HepG2 (cell line): ENCODE measurements around the gene ART4. TPM values are rescaled to one million over a fixed set of nuclear protein-coding genes. Genes with fewer than 3 reads are reported as not detected.

Source experiments
- ADNP ChIP-seq: sonication (generic); formaldehyde crosslinking; IDR thresholded peaks from 2 replicates; pipeline ENCODE4 v1.4.0; 2020; ENCODE audit warnings: missing genetic modification reagents
- AHR ChIP-seq: IDR thresholded peaks from 2 replicates; pipeline ENCODE4 v1.6.1; 2018; ENCODE audit warnings: missing genetic modification reagents, missing compliant biosample characterization
- ATF7-NPFF ChIP-seq: sonication (generic); formaldehyde crosslinking; IDR thresholded peaks from 2 replicates; pipeline ENCODE4 v1.8.1; 2023; ENCODE audit warnings: mild to moderate bottlenecking, low read depth, missing genetic modification reagents, moderate library complexity
- ATM ChIP-seq: fragments of 450-650 bp; IDR thresholded peaks from 2 replicates; pipeline ENCODE4 v1.7.1; 2017; ENCODE audit warnings: mild to moderate bottlenecking, borderline replicate concordance
- CBX1 ChIP-seq: IDR thresholded peaks from one replicate; pipeline ENCODE4 v1.6.1; 2016; ENCODE audit warnings: antibody characterized with exemption, low read depth
- CENPX ChIP-seq: sonication (generic); formaldehyde crosslinking; IDR thresholded peaks from 2 replicates; pipeline ENCODE4 v1.9.0; 2021; ENCODE audit warnings: mild to moderate bottlenecking, missing genetic modification reagents, moderate library complexity
- CTCF ChIP-seq: sonication (generic); formaldehyde crosslinking; IDR thresholded peaks from 2 replicates; pipeline ENCODE4 v1.5.0; 2020; ENCODE audit warnings: mild to moderate bottlenecking, missing genetic modification reagents, moderate library complexity
- DMAP1 ChIP-seq: IDR thresholded peaks from 2 replicates; pipeline ENCODE4 v1.6.1; 2016
- FOXA1 ChIP-seq, 2 experiments: fragments of 450-650 bp in 1 of 2; sonication (generic) in 1 of 2; formaldehyde crosslinking in 1 of 2; IDR thresholded peaks; 2 replicates each; pipeline versions ENCODE4 v1.4.0 to v1.6.1; 2016 to 2020; ENCODE audit warnings: missing genetic modification reagents in 1 of 2
- HOXD1 ChIP-seq: sonication (generic); formaldehyde crosslinking; IDR thresholded peaks from 2 replicates; pipeline ENCODE4 v1.5.0; 2020; ENCODE audit warnings: missing genetic modification reagents
- KAT7 ChIP-seq: IDR thresholded peaks from 2 replicates; pipeline ENCODE4 v1.6.1; 2018; ENCODE audit warnings: borderline replicate concordance, missing compliant biosample characterization
- KDM6A ChIP-seq: IDR thresholded peaks from 2 replicates; pipeline ENCODE4 v1.6.1; 2016; ENCODE audit warnings: low read depth
- MEIS2 ChIP-seq: sonication (generic); formaldehyde crosslinking; IDR thresholded peaks from 2 replicates; pipeline ENCODE4 v1.9.0; 2021; ENCODE audit warnings: mild to moderate bottlenecking, missing genetic modification reagents
- PPARG ChIP-seq: conservative IDR thresholded peaks from 2 replicates; pipeline ENCODE4 v1.6.1; 2016; ENCODE audit warnings: missing biosample characterization, missing genetic modification reagents
- RAD51 ChIP-seq: fragments of 450-650 bp; IDR thresholded peaks from 2 replicates; pipeline ENCODE4 v1.6.1; 2016; ENCODE audit warnings: borderline replicate concordance
- RBAK ChIP-seq: sonication (generic); formaldehyde crosslinking; IDR thresholded peaks from 2 replicates; pipeline ENCODE4 v1.5.1; 2020; ENCODE audit warnings: mild to moderate bottlenecking, missing genetic modification reagents
- RBM22 ChIP-seq: fragments of 200-400 bp; formaldehyde crosslinking; optimal IDR thresholded peaks from 2 replicates; pipeline ENCODE3; 2017; ENCODE audit warnings: mild to moderate bottlenecking, low read length, moderate library complexity
- SIX4 ChIP-seq: sonication (generic); formaldehyde crosslinking; IDR thresholded peaks from 2 replicates; pipeline ENCODE4 v1.4.0; 2020; ENCODE audit warnings: missing genetic modification reagents
- SMAD9 ChIP-seq: sonication (generic); formaldehyde crosslinking; IDR thresholded peaks from 2 replicates; pipeline ENCODE4 v1.5.1; 2020; ENCODE audit warnings: mild to moderate bottlenecking, missing genetic modification reagents
- SRSF1 ChIP-seq: fragments of 200-400 bp; formaldehyde crosslinking; optimal IDR thresholded peaks from 2 replicates; pipeline ENCODE3; 2017; ENCODE audit warnings: mild to moderate bottlenecking, low read depth, low read length, moderate library complexity
- XRCC5 ChIP-seq: fragments of 200-400 bp; formaldehyde crosslinking; optimal IDR thresholded peaks from 2 replicates; pipeline ENCODE3; 2017; ENCODE audit warnings: mild to moderate bottlenecking, low read length
- ZBTB38 ChIP-seq: sonication (generic); formaldehyde crosslinking; IDR thresholded peaks from 2 replicates; pipeline ENCODE4 v1.5.1; 2020; ENCODE audit warnings: mild to moderate bottlenecking, missing genetic modification reagents
- ZNF546 ChIP-seq: sonication (generic); formaldehyde crosslinking; conservative IDR thresholded peaks from 2 replicates; pipeline ENCODE4 v1.8.1; 2023; ENCODE audit warnings: mild to moderate bottlenecking, missing genetic modification reagents
- ZNF549 ChIP-seq: sonication (generic); formaldehyde crosslinking; IDR thresholded peaks from 2 replicates; pipeline ENCODE4 v1.5.0; 2020; ENCODE audit warnings: missing genetic modification reagents
- ZNF678 ChIP-seq: sonication (generic); formaldehyde crosslinking; IDR thresholded peaks from 2 replicates; pipeline ENCODE4 v1.4.0; 2020; ENCODE audit warnings: mild to moderate bottlenecking, missing genetic modification reagents
- ZNF709 ChIP-seq: sonication (generic); formaldehyde crosslinking; IDR thresholded peaks from 2 replicates; pipeline ENCODE4 v1.5.0; 2020; ENCODE audit warnings: mild to moderate bottlenecking, missing genetic modification reagents
- polyA plus RNA-seq, 8 experiments: library from polyadenylated mRNA; depleted of rRNA in 3 of 8; stranded (reverse) in 7 of 8; unstranded in 1 of 8; fragments of >200 nt; fragmentation: Illumina TruSeq in 4 of 8; extraction: Trizol in 4 of 8; gene quantifications; 2 replicates each; pipeline versions ENCODE4 v1.2.1 to v1.2.3, GENCODE V29; 2011 to 2016; ENCODE audit warnings: low read depth in 4 of 8, missing spikeins in 1 of 8, mixed read lengths in 1 of 8; ENCODE audit not compliant: insufficient read depth in 1 of 8
- total RNA-seq, 5 experiments: library from RNA; depleted of rRNA; stranded (reverse); fragments of >200 nt; fragmentation: Illumina TruSeq; extraction: Trizol; gene quantifications; 2 replicates each; pipeline ENCODE4 v1.2.3, GENCODE V29; 2016; ENCODE audit warnings: low read depth in 1 of 5
- TF ChIP-seq, protein P1 (sequence below): sonication (generic); formaldehyde crosslinking; IDR thresholded peaks from 2 replicates; pipeline ENCODE4 v1.4.0; 2020; ENCODE audit warnings: missing genetic modification reagents, borderline replicate concordance
- TF ChIP-seq, protein P2 (sequence below): fragments of 450-650 bp; IDR thresholded peaks from 2 replicates; pipeline ENCODE4 v1.6.1; 2017
- TF ChIP-seq, protein P3 (sequence below): sonication (generic); formaldehyde crosslinking; IDR thresholded peaks from 2 replicates; pipeline ENCODE4 v1.4.0; 2020; ENCODE audit warnings: missing genetic modification reagents, low read depth, mild to moderate bottlenecking, borderline replicate concordance
- TF ChIP-seq, protein P4 (sequence below): sonication (generic); formaldehyde crosslinking; IDR thresholded peaks from 2 replicates; pipeline ENCODE4 v1.8.1; 2023; ENCODE audit warnings: missing genetic modification reagents, mild to moderate bottlenecking, borderline replicate concordance

Gene ART4
- total and polyA plus RNA-seq, 2 of the 13 experiments (the other 11 are each of a cell fraction or from before 2014, with no cell fraction given): 17.6 to 20.3 TPM

DNA sequence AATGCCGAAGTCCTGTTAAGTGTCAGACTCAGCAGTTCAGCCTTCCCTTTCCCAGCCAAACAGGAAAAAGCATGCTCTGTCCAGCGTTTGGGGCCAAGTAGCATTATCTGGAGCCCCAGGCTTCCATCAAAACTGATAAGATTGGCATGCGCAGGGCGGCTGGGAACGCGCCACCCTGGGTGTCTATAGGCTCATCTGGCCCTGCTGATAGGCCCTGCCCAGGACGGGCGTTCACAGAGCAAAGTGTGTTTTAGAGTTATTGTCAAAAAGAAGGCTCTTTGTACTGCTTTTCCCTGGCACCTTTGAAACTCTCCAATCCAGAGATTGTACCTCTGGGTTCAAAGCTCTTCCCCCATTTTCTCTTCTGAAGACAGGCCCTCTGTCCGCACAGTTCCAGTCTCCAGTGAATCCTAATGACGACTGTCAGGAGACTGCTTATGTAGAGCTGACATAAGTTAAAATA is at the start of gene ART4 (continued):
- no peak for TF ChIP-seq CTCF
- TF ChIP-seq AHR (CRISPR knock-in tag): no peak; the same call in 1 of the 2 replicates
- no peak for TF ChIP-seq ZNF709 (CRISPR knock-in tag)
- TF ChIP-seq, protein P1, sequence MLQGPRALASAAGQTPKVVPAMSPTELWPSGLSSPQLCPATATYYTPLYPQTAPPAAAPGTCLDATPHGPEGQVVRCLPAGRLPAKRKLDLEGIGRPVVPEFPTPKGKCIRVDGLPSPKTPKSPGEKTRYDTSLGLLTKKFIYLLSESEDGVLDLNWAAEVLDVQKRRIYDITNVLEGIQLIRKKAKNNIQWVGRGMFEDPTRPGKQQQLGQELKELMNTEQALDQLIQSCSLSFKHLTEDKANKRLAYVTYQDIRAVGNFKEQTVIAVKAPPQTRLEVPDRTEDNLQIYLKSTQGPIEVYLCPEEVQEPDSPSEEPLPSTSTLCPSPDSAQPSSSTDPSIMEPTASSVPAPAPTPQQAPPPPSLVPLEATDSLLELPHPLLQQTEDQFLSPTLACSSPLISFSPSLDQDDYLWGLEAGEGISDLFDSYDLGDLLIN (CRISPR knock-in tag): no peak
- TF ChIP-seq DMAP1 (CRISPR knock-in tag): 0 out of 2 replicates have a peak, but pooled peaks have one; percentile 1
- TF ChIP-seq ZNF678 (CRISPR knock-in tag): no peak
- TF ChIP-seq, protein P2, sequence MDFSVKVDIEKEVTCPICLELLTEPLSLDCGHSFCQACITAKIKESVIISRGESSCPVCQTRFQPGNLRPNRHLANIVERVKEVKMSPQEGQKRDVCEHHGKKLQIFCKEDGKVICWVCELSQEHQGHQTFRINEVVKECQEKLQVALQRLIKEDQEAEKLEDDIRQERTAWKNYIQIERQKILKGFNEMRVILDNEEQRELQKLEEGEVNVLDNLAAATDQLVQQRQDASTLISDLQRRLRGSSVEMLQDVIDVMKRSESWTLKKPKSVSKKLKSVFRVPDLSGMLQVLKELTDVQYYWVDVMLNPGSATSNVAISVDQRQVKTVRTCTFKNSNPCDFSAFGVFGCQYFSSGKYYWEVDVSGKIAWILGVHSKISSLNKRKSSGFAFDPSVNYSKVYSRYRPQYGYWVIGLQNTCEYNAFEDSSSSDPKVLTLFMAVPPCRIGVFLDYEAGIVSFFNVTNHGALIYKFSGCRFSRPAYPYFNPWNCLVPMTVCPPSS: no peak
- no peak for TF ChIP-seq HOXD1 (CRISPR knock-in tag)
- TF ChIP-seq ZNF549 (CRISPR knock-in tag): no peak
- no peak for TF ChIP-seq CBX1
- TF ChIP-seq XRCC5: peak; percentile 46
- no peak for TF ChIP-seq FOXA1 (IDR thresholded peaks at IDR 0.05)
- no peak for TF ChIP-seq FOXA1 (CRISPR knock-in tag; IDR thresholded peaks at IDR 0.05)
- no peak for TF ChIP-seq ZNF546
- TF ChIP-seq, protein P3, sequence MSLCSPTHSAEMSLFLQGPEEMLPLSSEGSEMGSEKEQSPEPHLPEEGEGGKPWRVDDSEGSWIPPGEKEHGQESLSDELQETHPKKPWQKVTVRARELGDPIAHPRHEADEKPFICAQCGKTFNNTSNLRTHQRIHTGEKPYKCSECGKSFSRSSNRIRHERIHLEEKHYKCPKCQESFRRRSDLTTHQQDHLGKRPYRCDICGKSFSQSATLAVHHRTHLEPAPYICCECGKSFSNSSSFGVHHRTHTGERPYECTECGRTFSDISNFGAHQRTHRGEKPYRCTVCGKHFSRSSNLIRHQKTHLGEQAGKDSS (CRISPR knock-in tag): no peak
- TF ChIP-seq ATM: no peak
- no peak for TF ChIP-seq ZBTB38 (CRISPR knock-in tag)
- 0 out of 2 replicates have a peak, but pooled peaks have one; percentile 41 for TF ChIP-seq MEIS2 (CRISPR knock-in tag)
- 0 out of 2 replicates have a peak, but pooled peaks have one; percentile 40 for TF ChIP-seq PPARG (CRISPR knock-in tag)
- no peak for TF ChIP-seq KDM6A
- TF ChIP-seq, protein P4, sequence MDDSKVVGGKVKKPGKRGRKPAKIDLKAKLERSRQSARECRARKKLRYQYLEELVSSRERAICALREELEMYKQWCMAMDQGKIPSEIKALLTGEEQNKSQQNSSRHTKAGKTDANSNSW (CRISPR knock-in tag): no peak
- TF ChIP-seq ADNP: no peak
- no peak for TF ChIP-seq SMAD9 (CRISPR knock-in tag)
- no peak for TF ChIP-seq CENPX (CRISPR knock-in tag)
- TF ChIP-seq KAT7 (CRISPR knock-in tag): no peak
- peak; percentile 41; the same call in 1 of the 2 replicates for TF ChIP-seq ATF7-NPFF
- TF ChIP-seq RBAK: no peak
- TF ChIP-seq RBM22: no peak
- no peak for TF ChIP-seq RAD51
- TF ChIP-seq SRSF1: no peak
- no peak for TF ChIP-seq SIX4 (CRISPR knock-in tag)
